NCI-H345 (cell line): Measurements from ENCODE around the gene POMGNT1.

Experiments
- DNase-seq: peaks from one replicate; lab custom pipeline; 2025; lab: John Stamatoyannopoulos, UW

POMGNT1 gene

GRCh38 chr1:46183079-46183847, 15.0 kb downstream of the POMGNT1 start:
- peak; percentile 86 for DNase-seq

DNA sequence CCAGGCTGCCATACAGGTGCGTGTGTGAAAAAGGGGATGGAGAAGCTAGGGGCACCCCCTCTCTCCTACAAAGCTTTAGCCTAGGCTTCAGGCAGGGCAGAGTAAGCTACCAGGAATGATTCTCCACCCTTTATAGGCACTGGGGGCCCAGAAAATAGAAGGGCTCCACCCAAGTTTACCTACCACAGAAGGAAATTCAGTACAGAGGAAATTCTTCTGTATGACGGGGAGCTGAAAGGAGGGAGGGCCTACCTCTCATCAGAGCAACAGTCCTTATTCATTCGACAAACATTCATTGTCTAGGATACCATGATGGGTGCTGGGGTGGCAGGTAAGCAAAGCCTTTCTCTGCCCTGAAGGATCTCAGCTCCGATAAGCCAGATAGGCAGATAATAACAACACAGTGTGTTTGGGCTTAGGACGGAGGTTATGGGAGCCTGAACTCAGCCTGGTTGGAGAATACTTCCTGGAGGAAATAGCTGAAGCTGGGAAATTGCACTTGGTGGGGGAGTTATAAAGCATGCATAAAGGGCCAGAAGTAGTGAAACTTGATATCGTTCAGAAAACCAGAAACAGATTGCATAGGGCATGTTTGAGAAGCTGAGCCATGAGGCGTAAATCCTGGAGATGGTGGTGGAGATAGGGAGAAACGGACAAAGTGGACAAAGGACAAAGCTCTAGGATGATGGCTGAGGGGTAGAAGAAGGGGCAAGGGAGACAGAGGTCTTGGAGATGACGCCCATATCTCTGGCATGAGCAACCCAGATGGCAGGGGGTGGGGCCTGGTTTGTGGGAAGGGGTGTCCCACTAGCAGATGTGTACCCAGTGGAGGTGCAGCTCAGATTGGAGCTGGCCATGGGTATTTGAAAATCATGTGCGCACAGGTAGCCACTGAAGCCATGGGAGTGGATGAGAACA, 16.6 kb downstream of the POMGNT1 start:
- DNase-seq: no peak

DNA sequence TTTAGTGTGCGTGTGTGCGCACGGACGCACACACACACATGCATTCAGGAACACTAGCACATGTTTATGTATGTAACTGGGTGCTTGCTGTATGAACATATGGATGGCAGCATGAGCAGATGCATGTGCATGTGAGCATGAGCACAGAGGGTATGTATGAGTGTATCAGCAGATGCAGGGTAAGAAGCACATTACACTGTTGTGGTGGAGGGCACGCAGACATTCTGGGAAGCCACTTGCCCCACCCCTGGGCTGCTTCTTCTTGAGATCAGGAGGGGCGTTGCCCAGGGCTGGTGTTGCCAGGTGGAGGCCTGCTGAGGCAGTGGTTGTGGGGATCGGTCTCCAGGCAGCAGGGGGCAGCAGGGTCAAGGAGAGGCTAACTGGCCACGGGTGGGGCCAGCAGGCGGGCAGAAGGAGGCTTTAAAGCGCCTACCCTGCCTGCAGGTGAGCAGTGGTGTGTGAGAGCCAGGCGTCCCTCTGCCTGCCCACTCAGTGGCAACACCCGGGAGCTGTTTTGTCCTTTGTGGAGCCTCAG, 18.1 kb downstream of the POMGNT1 start:
- peak; percentile 29 for DNase-seq

DNA sequence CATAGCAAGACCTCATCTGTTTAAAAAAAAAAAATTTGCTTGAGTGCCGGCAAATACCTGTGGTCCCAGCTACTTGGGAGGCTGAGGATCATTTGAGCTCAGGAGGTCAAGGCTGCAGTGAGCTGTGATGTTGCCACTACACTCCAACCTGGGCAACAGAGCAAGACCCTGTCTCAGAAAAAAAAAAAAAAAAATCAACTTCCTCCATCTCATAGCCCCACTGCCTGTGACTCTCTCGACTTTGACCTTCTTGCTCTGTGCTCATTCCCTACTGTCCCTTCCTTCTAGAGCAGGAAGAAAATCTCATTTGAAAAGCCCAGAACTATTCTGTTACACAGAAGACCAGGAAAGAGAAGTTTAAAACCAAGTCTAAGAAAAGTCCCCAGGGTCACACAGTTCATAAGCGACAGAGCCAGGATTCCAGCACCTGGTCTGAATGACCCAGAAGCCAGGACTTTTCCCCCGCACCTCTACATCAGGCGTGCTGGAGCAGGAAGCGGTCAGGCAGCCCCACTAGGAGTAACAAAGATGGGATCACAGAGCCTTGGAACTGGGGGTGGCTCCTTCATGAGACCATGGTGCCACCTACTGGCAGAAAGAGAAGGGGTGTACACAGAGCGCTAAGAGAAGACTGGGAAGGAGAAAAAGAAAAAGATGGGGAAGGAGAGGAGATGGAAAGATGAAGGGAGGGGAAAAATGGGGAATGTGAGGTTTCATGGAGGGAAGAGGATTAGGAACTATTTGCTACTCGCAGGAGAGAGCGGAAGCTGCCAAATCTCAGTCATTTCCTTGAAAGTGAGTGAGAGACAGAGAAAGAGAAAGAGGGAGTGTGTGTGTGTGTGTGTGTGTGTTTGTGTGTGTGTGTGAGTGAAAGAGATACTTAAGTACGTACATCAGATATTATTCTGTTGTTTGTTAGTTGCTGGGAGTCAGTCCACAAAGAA, 18.8 kb downstream of the POMGNT1 start:
- DNase-seq: peak; percentile 86

GRCh38 chr1:46176211-46176865, 21.9 kb downstream of the POMGNT1 start, which contains the start of gene P3R3URF:
Gene P3R3URF (minus strand): TSS chr1:46176488. CDS start chr1:46176471, 17 bp downstream.
- DNase-seq: no peak

- DNase-seq: no peak
These were observed 23.0 kb downstream of the POMGNT1 start for GRCh38 chr1:46175243-46175642.

GRCh38 chr1:46174448-46175231, 23.6 kb downstream of the POMGNT1 start, which contains the start of gene TSPAN1:
Gene TSPAN1 (plus strand): TSS chr1:46175087. CDS start chr1:46181108, 6,021 bp downstream.
- no peak for DNase-seq

DNA sequence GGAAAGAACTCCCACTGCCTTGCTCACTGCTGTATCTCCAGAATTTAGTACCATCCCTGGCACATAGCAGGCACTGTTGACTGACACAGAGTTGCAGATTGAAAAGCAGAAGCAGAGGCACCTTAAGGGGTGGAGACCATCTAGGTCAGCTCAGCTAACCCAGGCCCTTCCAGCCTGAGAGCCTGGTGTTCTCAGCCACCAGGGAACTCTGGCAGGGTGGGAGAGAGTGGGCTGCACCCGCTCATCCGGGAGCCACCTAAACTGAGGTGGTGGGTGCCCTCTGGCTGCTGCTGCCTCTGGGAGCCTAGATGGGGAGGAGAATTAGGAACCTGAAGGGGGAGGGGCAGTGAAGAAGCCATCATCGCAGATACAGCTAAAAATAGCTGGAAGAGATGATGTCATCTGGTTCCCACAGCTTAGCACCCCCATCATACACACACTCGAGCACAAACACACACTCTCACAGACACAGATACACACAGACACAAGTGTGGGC, 24.8 kb downstream of the POMGNT1 start:
- DNase-seq: peak; percentile 45

DNA sequence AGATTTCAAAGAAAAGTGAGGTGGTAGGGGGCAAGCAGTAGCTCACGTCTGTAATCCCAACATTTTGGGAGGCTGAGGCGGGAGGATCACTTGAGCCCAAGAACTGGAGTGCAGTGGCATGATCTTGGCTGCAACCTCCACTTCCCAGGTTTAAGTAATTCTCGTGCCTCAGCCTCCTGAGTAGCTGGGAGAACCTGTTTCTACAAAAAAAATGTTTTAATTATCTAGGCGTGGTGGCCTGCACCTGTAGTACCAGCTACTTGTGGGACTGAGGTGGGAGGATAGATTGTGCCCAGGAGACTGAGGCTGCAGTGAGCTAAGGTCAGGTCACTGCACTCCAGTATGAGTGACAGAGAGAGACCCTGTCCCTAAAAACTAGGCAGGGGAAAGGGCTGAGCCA, 25.9 kb downstream of the POMGNT1 start:
- DNase-seq: no peak

GRCh38 chr1:46171871-46172270, 26.4 kb downstream of the POMGNT1 start:
- DNase-seq: no peak

GRCh38 chr1:46171351-46171750, 26.9 kb downstream of the POMGNT1 start:
- DNase-seq: no peak

DNA sequence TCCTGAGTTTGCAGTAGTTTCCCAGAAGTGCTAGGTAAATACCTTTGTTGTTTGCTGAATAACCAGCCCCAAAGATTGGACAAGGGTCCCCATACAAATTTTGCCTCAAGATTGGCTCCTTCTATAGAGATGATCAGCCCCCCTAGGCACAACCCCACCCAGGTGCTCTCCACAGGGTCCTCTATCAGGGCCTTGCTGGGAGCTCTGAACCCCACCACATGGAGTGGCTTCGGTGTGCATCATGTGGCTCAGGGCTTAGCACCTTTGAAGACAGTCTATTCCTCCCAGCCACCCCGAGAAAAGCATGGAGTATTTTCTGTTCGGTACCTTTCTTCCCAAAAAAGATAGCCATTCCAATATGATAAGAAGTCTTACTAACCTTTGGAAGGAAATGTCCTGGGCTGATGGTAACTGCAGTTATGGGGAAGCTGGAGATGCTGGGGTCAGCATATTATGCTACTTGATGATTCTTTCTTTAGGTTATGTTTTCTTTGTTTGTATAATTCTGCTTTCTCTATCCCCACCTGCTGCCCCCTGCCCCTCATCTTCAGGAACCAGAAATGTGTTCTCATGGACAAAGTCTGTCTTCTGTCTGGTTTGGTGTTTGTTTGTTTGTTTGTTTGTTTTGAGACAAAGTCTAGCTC, 28.3 kb downstream of the POMGNT1 start:
- no peak for DNase-seq

- no peak for DNase-seq
These were observed 29.8 kb downstream of the POMGNT1 start for GRCh38 chr1:46168477-46168876.

DNA sequence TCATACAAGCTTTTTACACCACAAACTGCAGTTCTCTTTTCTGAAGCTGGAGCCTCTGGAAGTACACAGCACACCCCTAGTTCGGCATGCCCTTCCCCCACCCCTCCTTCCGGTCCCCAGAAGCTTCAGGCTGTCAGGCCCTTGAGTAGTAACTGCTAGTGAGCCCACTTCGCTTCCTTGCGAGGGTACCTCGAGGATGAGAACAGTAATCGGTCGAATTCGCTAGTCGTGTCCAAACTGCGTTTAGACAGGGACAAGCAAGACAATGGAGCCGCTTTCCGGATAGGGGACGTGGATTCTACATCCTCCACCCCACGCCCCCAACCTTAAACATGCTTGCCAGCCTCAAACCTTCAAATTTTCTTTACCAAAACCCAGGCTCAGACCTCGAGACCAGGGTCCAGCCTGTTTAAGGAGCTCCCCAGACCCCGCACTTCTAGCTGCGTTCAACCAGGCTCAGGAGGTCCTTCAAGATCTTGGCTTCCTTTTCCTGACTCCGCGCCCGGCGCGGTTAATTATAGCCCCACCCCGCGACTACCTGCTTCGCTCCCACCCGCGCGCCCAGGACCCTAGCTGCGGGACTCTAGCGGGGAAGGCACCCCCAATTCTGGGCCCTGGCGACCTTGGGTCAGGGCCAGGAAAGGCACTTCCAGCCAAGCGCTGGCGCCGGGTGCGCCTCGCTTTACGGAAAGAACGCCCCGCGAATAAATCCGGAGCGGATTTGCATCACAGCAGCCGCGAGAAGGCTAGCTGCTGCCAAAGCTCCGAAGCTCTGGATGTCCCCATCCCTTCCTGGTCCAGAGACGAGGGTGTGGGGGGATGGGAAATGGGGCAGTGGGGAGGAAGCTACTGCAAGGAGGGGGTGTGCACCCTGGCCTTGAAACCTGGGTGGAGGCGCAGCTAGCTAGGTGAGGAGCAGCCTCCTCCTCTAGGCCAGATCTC, 31.4 kb downstream of the POMGNT1 start:
- DNase-seq: no peak

DNA sequence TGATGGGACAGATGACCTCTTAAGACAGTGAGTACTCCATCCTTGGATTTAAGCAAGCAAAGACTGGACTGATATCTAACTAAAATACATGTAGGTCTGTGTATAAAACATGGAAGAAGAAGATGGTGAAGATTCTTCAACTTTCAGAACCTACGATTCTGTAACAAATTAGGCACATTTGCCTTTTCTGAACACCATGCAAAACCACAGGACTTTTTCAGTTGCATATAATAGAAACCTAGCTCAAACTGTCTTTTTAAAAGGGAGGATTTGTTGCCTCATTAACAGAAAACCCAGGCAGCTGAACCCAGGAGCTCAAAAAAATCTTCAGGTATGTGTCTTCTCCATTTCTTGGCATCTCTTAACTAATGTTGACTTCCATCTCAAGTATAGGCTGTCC, 38.0 kb downstream of the POMGNT1 start:
- no peak for DNase-seq

DNA sequence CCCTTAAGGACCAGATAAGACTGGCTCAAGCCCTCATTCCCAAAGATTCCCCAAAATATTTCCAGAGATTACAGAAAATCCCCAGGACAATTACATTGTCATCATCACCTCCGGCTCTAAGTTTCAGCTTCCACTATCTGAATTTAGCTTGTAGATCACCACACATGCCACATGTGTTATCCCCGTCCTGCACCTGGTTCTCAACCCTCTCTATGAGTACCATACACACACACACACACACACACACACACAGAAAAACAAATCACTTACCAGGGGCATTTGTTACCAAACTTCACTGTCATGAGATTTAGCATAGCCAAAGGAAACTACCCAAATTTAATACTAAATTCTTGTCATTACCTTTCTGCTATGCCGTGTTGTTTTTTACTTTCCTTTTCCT, 38.7 kb downstream of the POMGNT1 start:
- no peak for DNase-seq

DNA sequence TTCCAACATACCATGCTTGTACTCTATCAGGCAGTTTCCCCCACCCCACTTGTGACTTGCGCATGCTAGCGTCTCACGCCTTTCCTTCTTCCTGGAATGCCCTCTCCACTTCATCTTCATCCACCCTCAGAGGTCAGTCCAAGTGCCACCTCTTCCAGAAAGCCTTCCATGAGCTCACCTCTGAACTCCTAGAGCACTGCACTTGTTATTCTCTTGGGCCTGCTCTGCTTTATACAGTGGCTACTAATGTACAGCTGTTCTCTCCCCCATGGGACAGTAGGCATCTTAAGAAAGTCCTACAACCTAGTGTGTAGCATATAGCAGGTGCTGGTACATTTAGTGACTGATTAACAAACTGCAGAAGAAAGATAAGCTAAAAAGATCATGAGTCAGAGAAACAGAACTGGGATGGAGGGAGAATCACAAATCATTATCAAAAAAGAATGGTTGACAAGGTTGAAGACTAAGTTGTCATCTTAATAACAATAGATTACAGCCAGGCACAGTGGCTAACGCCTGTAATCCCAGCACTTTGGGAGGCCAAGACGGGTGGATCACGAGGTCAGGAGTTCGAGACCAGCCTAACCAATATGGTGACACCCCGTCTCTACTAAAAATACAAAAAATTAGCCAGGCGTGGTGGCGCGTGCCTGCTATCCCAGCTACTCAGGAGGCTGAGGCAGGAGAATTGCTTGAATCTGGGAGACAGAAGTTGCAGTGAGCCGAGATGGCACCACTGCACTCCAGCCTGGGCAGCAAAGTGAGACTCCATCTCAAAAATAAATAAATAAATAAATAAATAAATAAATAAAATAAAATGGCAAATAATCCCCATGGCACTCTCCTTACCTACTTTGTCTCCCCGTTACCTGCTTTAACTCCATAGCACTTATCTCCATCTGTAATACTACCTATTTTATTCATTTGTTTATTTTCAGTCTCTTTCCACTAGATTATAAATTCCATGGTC, 39.6 kb downstream of the POMGNT1 start:
- DNase-seq: no peak
